Stimulated activated CD4-positive, alpha-beta T cell treated with anti-CD3 and anti-CD28 coated beads, Interleukin-1b, Interleukin-23, amount 100 ng/mL, for 1 hour (primary cell): Measurements from ENCODE around the gene IFNL1.
"Not testable (repeated sequence)": the region's sequence is repeated elsewhere in the genome, so short reads cannot be mapped to it uniquely, and the experiment has no call there.

Experiments
- DNase-seq, 2 donors: peaks; one replicate each; pipeline ENCODE4 v3.0.0-alpha.2; 2020; ENCODE audit warnings: low read depth in 2 of 2

The IFNL1 gene

GRCh38 chr19:39270036-39270871 lies 26.0 kb upstream of the IFNL1 start:
- DNase-seq: no peak

GRCh38 chr19:39273859-39274258 lies 22.3 kb upstream of the IFNL1 start:
- DNase-seq: not testable (repeated sequence)

GRCh38 chr19:39275578-39275977 lies 20.6 kb upstream of the IFNL1 start:
- no peak for DNase-seq

GRCh38 chr19:39276740-39277139 lies 19.5 kb upstream of the IFNL1 start:
- DNase-seq: no peak

- no peak for DNase-seq
Measured at GRCh38 chr19:39277598-39277997, 18.6 kb upstream of the IFNL1 start.

- DNase-seq: no peak
Measured at GRCh38 chr19:39282021-39282420, 14.2 kb upstream of the IFNL1 start.

- no peak for DNase-seq
Measured at GRCh38 chr19:39284032-39284431, 12.2 kb upstream of the IFNL1 start.

- DNase-seq: no peak
Measured at GRCh38 chr19:39293394-39293793, 2.8 kb upstream of the IFNL1 start.

GRCh38 chr19:39296906-39297305 lies 699 bp downstream of the IFNL1 start:
- DNase-seq: no peak

GRCh38 chr19:39297931-39298634 lies 1.9 kb downstream of the IFNL1 start:
- no peak for DNase-seq

GRCh38 chr19:39299404-39299803 lies 3.2 kb downstream of the IFNL1 start:
- DNase-seq: no peak

- DNase-seq: no peak
Measured at GRCh38 chr19:39299832-39300231, 3.6 kb downstream of the IFNL1 start.

GRCh38 chr19:39301021-39301420 lies 4.8 kb downstream of the IFNL1 start:
- DNase-seq: no peak

GRCh38 chr19:39301562-39301961 lies 5.4 kb downstream of the IFNL1 start:
- no peak for DNase-seq

GRCh38 chr19:39303373-39304184 lies 7.4 kb downstream of the IFNL1 start:
- DNase-seq: no peak

GRCh38 chr19:39304185-39304513 lies 7.9 kb downstream of the IFNL1 start:
- DNase-seq: no peak

GRCh38 chr19:39304701-39305571 lies 8.7 kb downstream of the IFNL1 start:
- DNase-seq: no peak

- DNase-seq: no peak
Measured at GRCh38 chr19:39306075-39306474, 9.9 kb downstream of the IFNL1 start.

- no peak for DNase-seq
Measured at GRCh38 chr19:39307046-39307821, 11.0 kb downstream of the IFNL1 start.

- DNase-seq: no peak
Measured at GRCh38 chr19:39307822-39308530, 11.8 kb downstream of the IFNL1 start.
